Parathyroid adenoma (tissue), 2 donors: ENCODE results near the gene CDON.

Source experiments
- H2AFZ ChIP-seq: fragments of 300-600 bp; sonication (generic); one replicate; pipeline ENCODE4 v1.7.0; 2017; ENCODE audit warnings: antibody characterized with exemption, mild to moderate bottlenecking
- H3K27ac ChIP-seq: fragments of 300-600 bp; sonication (generic); one replicate; pipeline ENCODE4 v1.7.0; 2017
- H3K27me3 ChIP-seq: fragments of 300-600 bp; sonication (generic); one replicate; pipeline ENCODE4 v1.7.0; 2017; ENCODE audit warnings: low read length; ENCODE audit not compliant: control insufficient read depth, insufficient read depth
- H3K36me3 ChIP-seq: fragments of 300-600 bp; sonication (generic); one replicate; pipeline ENCODE4 v1.7.0; 2017; ENCODE audit warnings: low read length; ENCODE audit not compliant: control insufficient read depth, insufficient read depth
- H3K4me1 ChIP-seq: fragments of 300-600 bp; sonication (generic); one replicate; pipeline ENCODE4 v1.7.0; 2017; ENCODE audit warnings: control low read depth
- H3K4me2 ChIP-seq: fragments of 300-600 bp; sonication (generic); one replicate; pipeline ENCODE4 v1.7.0; 2017; ENCODE audit warnings: low read length
- H3K4me3 ChIP-seq: fragments of 300-600 bp; sonication (generic); one replicate; pipeline ENCODE4 v1.7.0; 2017; ENCODE audit warnings: low read depth, low read length
- H3K79me2 ChIP-seq: fragments of 300-600 bp; sonication (generic); one replicate; pipeline ENCODE4 v1.7.0; 2017; ENCODE audit warnings: control low read depth
- H3K9ac ChIP-seq: fragments of 300-600 bp; sonication (generic); one replicate; pipeline ENCODE4 v1.7.0; 2017; ENCODE audit warnings: mild to moderate bottlenecking
- H3K9me3 ChIP-seq: fragments of 300-600 bp; sonication (generic); one replicate; pipeline ENCODE4 v1.7.0; 2017; ENCODE audit warnings: low read length; ENCODE audit not compliant: control insufficient read depth
- CTCF ChIP-seq: fragments of 300-600 bp; sonication (generic); IDR thresholded peaks from one replicate; pipeline ENCODE4 v1.7.0; 2017; ENCODE audit warnings: antibody characterized with exemption, mild to moderate bottlenecking
- donor health status: primary hyperparathyroidism.

Gene CDON

GRCh38 chr11:126062679-126063506, at the start of gene CDON:
CDON (minus strand) TSS chr11:126062866; CDS start chr11:126023476, 39,390 bp downstream.
- Histone ChIP-seq H3K36me3 (no peaks in the 10 kb centered on the region), H2AFZ (peak within 1 kb of the TSS; percentile 87), H3K4me3 (peak within 1 kb of the TSS; percentile 55), H3K27me3 (no peaks in the 10 kb centered on the region), H3K79me2 (no peaks in the 10 kb centered on the region), H3K4me2 (peak within 1 kb of the TSS; percentile 89), H3K27ac (peak within 1 kb of the TSS; percentile 80), H3K9me3 (no peaks in the 10 kb centered on the region), H3K4me1 (no peaks in the 10 kb centered on the region), H3K9ac (no peak within 1 kb of the TSS)
- peak; percentile 6 for TF ChIP-seq CTCF

GRCh38 chr11:126111458-126112116, 48.9 kb upstream of the CDON start:
- H3K4me3 ChIP-seq: no peak overlapping the region
- H3K79me2 ChIP-seq: no peaks in the 10 kb centered on the region
- no peak overlapping the region for H3K4me2 ChIP-seq
- TF ChIP-seq CTCF: no peak
- no peaks in the 10 kb centered on the region for H3K4me1 ChIP-seq
- H3K27me3 ChIP-seq: no peaks in the 10 kb centered on the region
- no peaks in the 10 kb centered on the region for H3K36me3 ChIP-seq
- no peak overlapping the region for H3K9ac ChIP-seq
- H3K9me3 ChIP-seq: no peaks in the 10 kb centered on the region
- H2AFZ ChIP-seq: no peak overlapping the region
- H3K27ac ChIP-seq: no peak overlapping the region

- Histone ChIP-seq H3K4me2 (no peak overlapping the region), H3K27me3 (no peaks in the 10 kb centered on the region), H3K79me2 (no peaks in the 10 kb centered on the region), H3K27ac (no peak overlapping the region), H3K4me3 (no peak overlapping the region), H3K9me3 (no peaks in the 10 kb centered on the region), H2AFZ (no peak overlapping the region), H3K36me3 (no peaks in the 10 kb centered on the region), H3K4me1 (no peaks in the 10 kb centered on the region), H3K9ac (no peak overlapping the region)
- no peak for TF ChIP-seq CTCF
Measured at GRCh38 chr11:126109941-126110731, 47.5 kb upstream of the CDON start.

- H3K27ac ChIP-seq: no peak overlapping the region
- no peak overlapping the region for H2AFZ ChIP-seq
- no peak overlapping the region for H3K4me2 ChIP-seq
- H3K9ac ChIP-seq: no peak overlapping the region
- no peaks in the 10 kb centered on the region for H3K36me3 ChIP-seq
- peaks cover 6% of the 10 kb centered on the region for H3K4me1 ChIP-seq
- no peaks in the 10 kb centered on the region for H3K27me3 ChIP-seq
- no peak overlapping the region for H3K4me3 ChIP-seq
- H3K79me2 ChIP-seq: no peaks in the 10 kb centered on the region
- no peak for TF ChIP-seq CTCF
- no peaks in the 10 kb centered on the region for H3K9me3 ChIP-seq
Measured at GRCh38 chr11:126106594-126107328, 44.1 kb upstream of the CDON start.
